HCT116 (cell line): ENCODE measurements around the gene LRRFIP1. TPM values are rescaled to one million over a fixed set of nuclear protein-coding genes. Genes with fewer than 3 reads are reported as not detected.

Experiments used
- ATAC-seq: fragments of 200-7000 bp; cut with Tn5 transposase; 2 replicates; pipeline ENCODE4 v1.9.1; 2020; ENCODE audit warnings: mild to moderate bottlenecking, moderate library complexity
- BruUV-seq: library from RNA; stranded (reverse); fragments of 400-500 nt; replicated peaks from 2 replicates; lab custom pipeline; 2021; lab: Mats Ljungman, UMichigan
- CTCF ChIA-PET: fragments of 300-600 bp; sonication (Branson Sonifier 250); formaldehyde crosslinking; loops from one replicate; lab custom pipeline; 2021; ENCODE audit warnings: antibody characterized with exemption; lab: Charles Lee
- POLR2A ChIA-PET: fragments of 300-600, 350-600 bp; sonication (Branson Sonifier 250); formaldehyde crosslinking; loops from one replicate; lab custom pipeline; 2021; ENCODE audit warnings: antibody characterized with exemption; lab: Charles Lee
- RAD21 ChIA-PET, 2 experiments: fragments of 300-600 bp; sonication (Branson Sonifier 250); formaldehyde crosslinking; loops; one replicate each; lab custom pipeline; 2023; ENCODE audit warnings: low total read pairs in 2 of 2; ENCODE audit not compliant: uncharacterized antibody in 2 of 2, unreplicated experiment in 2 of 2, low non-redundant PET in 1 of 2; lab: Charles Lee
- DNase-seq: peaks from one replicate; pipeline ENCODE4 v3.0.0-alpha.2; 2010; ENCODE audit warnings: low read depth, low spot score
- H2AFZ ChIP-seq: fragments of 200-600 bp; shearing (Covaris generic), sonication (generic); 2 replicates; pipeline ENCODE4 v1.6.1; 2017; ENCODE audit warnings: low read depth, mixed run types, mixed read lengths, antibody characterized with exemption, low read length; ENCODE audit not compliant: poor library complexity, severe bottlenecking
- H3K27ac ChIP-seq: 2 replicates; pipeline ENCODE4 v1.5.1; 2012; ENCODE audit warnings: low read depth, low read length
- H3K27me3 ChIP-seq: fragments of 200-600 bp; sonication (generic); 2 replicates; pipeline ENCODE4 v1.6.1; 2016; ENCODE audit warnings: mixed run types, low read length, mixed read lengths; ENCODE audit not compliant: insufficient read depth
- H3K36me3 ChIP-seq, 2 experiments: fragments of 200-500 bp in 1 of 2; fragments of 200-600 bp in 1 of 2; sonication (Bioruptor generic) in 1 of 2; sonication (generic) in 1 of 2; 2 replicates each; pipeline versions ENCODE4 v1.5.1 to v1.6.1; 2014 to 2016; ENCODE audit warnings: low read length in 2 of 2, inconsistent platforms in 1 of 2, mixed read lengths in 1 of 2, mixed run types in 1 of 2; ENCODE audit not compliant: insufficient read depth in 2 of 2, control insufficient read depth in 1 of 2
- H3K4me1 ChIP-seq, 2 experiments: fragments of 200-600 bp in 1 of 2; sonication (generic) in 1 of 2; 2 replicates each; pipeline versions ENCODE4 v1.5.1 to v1.6.1; 2012 to 2017; ENCODE audit warnings: low read length in 2 of 2, inconsistent platforms in 1 of 2, mild to moderate bottlenecking in 1 of 2, mixed read lengths in 1 of 2, mixed run types in 1 of 2, moderate library complexity in 1 of 2; ENCODE audit not compliant: insufficient read depth in 2 of 2, control insufficient read depth in 1 of 2
- H3K4me2 ChIP-seq: fragments of 200-600 bp; sonication (generic); 2 replicates; pipeline ENCODE4 v1.6.1; 2017; ENCODE audit warnings: mixed run types, low read length, mixed read lengths
- H3K4me3 ChIP-seq, 2 experiments: fragments of 200-600 bp in 1 of 2; sonication (generic) in 1 of 2; replicated peaks in 1 of 2; 2 replicates each; pipeline ENCODE4 v1.5.1; 2011 to 2016; ENCODE audit warnings: low read length in 2 of 2, control low read depth in 1 of 2, low read depth in 1 of 2, mild to moderate bottlenecking in 1 of 2, mixed read lengths in 1 of 2, mixed run types in 1 of 2
- H3K79me2 ChIP-seq: fragments of 200-600 bp; sonication (generic); 2 replicates; pipeline ENCODE4 v1.6.1; 2017; ENCODE audit warnings: mild to moderate bottlenecking, mixed run types, low read length, moderate library complexity, mixed read lengths; ENCODE audit not compliant: insufficient read depth
- H3K9ac ChIP-seq: fragments of 200-600 bp; sonication (generic); 2 replicates; pipeline ENCODE4 v1.6.1; 2016; ENCODE audit warnings: low read length, mixed read lengths
- H3K9me2 ChIP-seq: fragments of 200-600 bp; sonication (generic), shearing (Covaris generic); 2 replicates; pipeline ENCODE4 v1.6.1; 2017; ENCODE audit warnings: mixed run types, mild to moderate bottlenecking, moderate library complexity; ENCODE audit not compliant: insufficient read depth
- H3K9me3 ChIP-seq, 2 experiments: fragments of 200-500 bp in 1 of 2; fragments of 200-600 bp in 1 of 2; sonication (Bioruptor generic) in 1 of 2; sonication (generic) in 1 of 2; 2 replicates each; pipeline ENCODE4 v1.6.1; 2014 to 2017; ENCODE audit warnings: low read length in 2 of 2, mixed read lengths in 2 of 2, inconsistent platforms in 1 of 2, low read depth in 1 of 2, mild to moderate bottlenecking in 1 of 2, mixed run types in 1 of 2, moderate library complexity in 1 of 2; ENCODE audit not compliant: control insufficient read depth in 1 of 2, insufficient read depth in 1 of 2
- H4K20me1 ChIP-seq: fragments of 200-600 bp; sonication (generic), shearing (Covaris generic); 2 replicates; pipeline ENCODE4 v1.6.1; 2017; ENCODE audit warnings: mixed run types, mild to moderate bottlenecking, moderate library complexity; ENCODE audit not compliant: insufficient read depth
- CEBPB ChIP-seq: IDR thresholded peaks from 2 replicates; pipeline ENCODE4 v1.6.1; 2012; ENCODE audit warnings: low read depth
- ELF1 ChIP-seq: IDR thresholded peaks from 2 replicates; pipeline ENCODE4 v1.6.1; 2012; ENCODE audit warnings: low read depth, borderline replicate concordance
- EZH2 ChIP-seq: fragments of 200-600 bp; sonication (generic); IDR thresholded peaks from 2 replicates; pipeline ENCODE4 v1.6.1; 2017; ENCODE audit warnings: antibody characterized with exemption, mixed run types
- FOSL1 ChIP-seq: IDR thresholded peaks from 2 replicates; pipeline ENCODE4 v1.6.1; 2012; ENCODE audit warnings: low read depth
- POLR2A ChIP-seq: IDR thresholded peaks from 2 replicates; pipeline ENCODE4 v1.7.0; 2011; ENCODE audit warnings: borderline replicate concordance; ENCODE audit not compliant: insufficient read depth, insufficient read length; ENCODE audit errors: extremely low read depth
- POLR2AphosphoS5 ChIP-seq: IDR thresholded peaks from 2 replicates; pipeline ENCODE4 v1.6.1; 2011; ENCODE audit warnings: mild to moderate bottlenecking, low read depth, low read length, moderate library complexity
- SIN3A ChIP-seq: IDR thresholded peaks from 2 replicates; pipeline ENCODE4 v1.6.1; 2012; ENCODE audit warnings: low read depth
- SP1 ChIP-seq: IDR thresholded peaks from 2 replicates; pipeline ENCODE4 v1.6.1; 2012; ENCODE audit warnings: low read depth
- SRF ChIP-seq: IDR thresholded peaks from 2 replicates; pipeline ENCODE4 v1.6.1; 2012; ENCODE audit warnings: low read depth
- TCF7L2 ChIP-seq: IDR thresholded peaks from 2 replicates; pipeline ENCODE4 v1.7.0; 2011; ENCODE audit warnings: borderline replicate concordance, inconsistent platforms; ENCODE audit not compliant: insufficient read depth, insufficient read length; ENCODE audit errors: extremely low read depth
- YY1 ChIP-seq: IDR thresholded peaks from 2 replicates; pipeline ENCODE4 v1.6.1; 2011; ENCODE audit warnings: low read length, low read depth, moderate library complexity, mild to moderate bottlenecking; ENCODE audit not compliant: insufficient replicate concordance; ENCODE audit errors: extremely low read depth
- ZFX ChIP-seq: fragments of 450-650 bp; IDR thresholded peaks from 2 replicates; pipeline ENCODE4 v1.6.1; 2017
- ZNF274 ChIP-seq: fragments of 200-500 bp; sonication (Bioruptor generic); IDR thresholded peaks from 2 replicates; pipeline ENCODE4 v1.6.1; 2014; ENCODE audit warnings: mild to moderate bottlenecking, low read depth, low read length, inconsistent platforms
- intact Hi-C: fragments of 100-400 bp; cut with micrococcal nuclease; formaldehyde crosslinking; loops from 2 replicates; pipeline ENCODE4 v1.10.0; 2022
- total RNA-seq: library from RNA; stranded (reverse); gene quantifications from one replicate; pipeline ENCODE4 v1.2.1, GENCODE V29; 2021; ENCODE audit not compliant: unreplicated experiment
- TF ChIP-seq, protein P1 (sequence below): IDR thresholded peaks from 2 replicates; pipeline ENCODE4 v1.6.1; 2011; ENCODE audit warnings: mild to moderate bottlenecking, low read length, moderate library complexity; ENCODE audit not compliant: insufficient replicate concordance; ENCODE audit errors: extremely low read depth
- TF ChIP-seq, protein P2 (sequence below): IDR thresholded peaks from 2 replicates; pipeline ENCODE4 v1.6.1; 2012
- TF ChIP-seq, protein P3 (sequence below), 3 experiments: fragments of 200-600 bp in 1 of 3; sonication (generic) in 1 of 3; IDR thresholded peaks in 2 of 3; conservative IDR thresholded peaks in 1 of 3; 2 replicates each; pipeline ENCODE4 v1.5.1; 2012 to 2017; ENCODE audit warnings: low read depth in 2 of 3, low read length in 2 of 3, antibody characterized with exemption in 1 of 3, borderline replicate concordance in 1 of 3, control low read depth in 1 of 3, mild to moderate bottlenecking in 1 of 3, mixed read lengths in 1 of 3, mixed run types in 1 of 3, moderate library complexity in 1 of 3; ENCODE audit not compliant: insufficient read depth in 1 of 3

Gene LRRFIP1
- total RNA-seq, 1 experiment from 2014 or later, result 76.9 TPM

DNA sequence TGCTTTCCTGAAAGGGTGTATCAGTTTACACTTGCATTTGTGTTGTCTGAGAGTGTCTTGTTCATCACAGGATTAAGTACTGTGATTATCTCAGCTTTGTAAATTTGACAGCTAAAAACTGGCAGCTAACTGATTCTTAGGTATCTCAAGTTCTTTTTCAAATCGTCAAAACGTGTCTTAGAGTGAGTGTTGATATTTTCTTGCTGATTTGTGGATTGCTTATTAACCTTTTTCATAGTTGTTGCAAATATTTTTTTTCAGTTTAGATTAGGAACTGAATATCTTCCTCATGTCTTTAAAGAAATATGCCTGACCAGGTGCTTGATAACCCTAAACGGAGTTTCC, 41.9 kb downstream of the LRRFIP1 start (continued):
- TF ChIP-seq ELF1 (no peak), ZFX (no peak), ZNF274 (no peak), TCF7L2 (no peak), POLR2AphosphoS5 (no peak)
- TF ChIP-seq, protein P1, sequence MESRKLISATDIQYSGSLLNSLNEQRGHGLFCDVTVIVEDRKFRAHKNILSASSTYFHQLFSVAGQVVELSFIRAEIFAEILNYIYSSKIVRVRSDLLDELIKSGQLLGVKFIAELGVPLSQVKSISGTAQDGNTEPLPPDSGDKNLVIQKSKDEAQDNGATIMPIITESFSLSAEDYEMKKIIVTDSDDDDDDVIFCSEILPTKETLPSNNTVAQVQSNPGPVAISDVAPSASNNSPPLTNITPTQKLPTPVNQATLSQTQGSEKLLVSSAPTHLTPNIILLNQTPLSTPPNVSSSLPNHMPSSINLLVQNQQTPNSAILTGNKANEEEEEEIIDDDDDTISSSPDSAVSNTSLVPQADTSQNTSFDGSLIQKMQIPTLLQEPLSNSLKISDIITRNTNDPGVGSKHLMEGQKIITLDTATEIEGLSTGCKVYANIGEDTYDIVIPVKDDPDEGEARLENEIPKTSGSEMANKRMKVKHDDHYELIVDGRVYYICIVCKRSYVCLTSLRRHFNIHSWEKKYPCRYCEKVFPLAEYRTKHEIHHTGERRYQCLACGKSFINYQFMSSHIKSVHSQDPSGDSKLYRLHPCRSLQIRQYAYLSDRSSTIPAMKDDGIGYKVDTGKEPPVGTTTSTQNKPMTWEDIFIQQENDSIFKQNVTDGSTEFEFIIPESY, result no peak

DNA sequence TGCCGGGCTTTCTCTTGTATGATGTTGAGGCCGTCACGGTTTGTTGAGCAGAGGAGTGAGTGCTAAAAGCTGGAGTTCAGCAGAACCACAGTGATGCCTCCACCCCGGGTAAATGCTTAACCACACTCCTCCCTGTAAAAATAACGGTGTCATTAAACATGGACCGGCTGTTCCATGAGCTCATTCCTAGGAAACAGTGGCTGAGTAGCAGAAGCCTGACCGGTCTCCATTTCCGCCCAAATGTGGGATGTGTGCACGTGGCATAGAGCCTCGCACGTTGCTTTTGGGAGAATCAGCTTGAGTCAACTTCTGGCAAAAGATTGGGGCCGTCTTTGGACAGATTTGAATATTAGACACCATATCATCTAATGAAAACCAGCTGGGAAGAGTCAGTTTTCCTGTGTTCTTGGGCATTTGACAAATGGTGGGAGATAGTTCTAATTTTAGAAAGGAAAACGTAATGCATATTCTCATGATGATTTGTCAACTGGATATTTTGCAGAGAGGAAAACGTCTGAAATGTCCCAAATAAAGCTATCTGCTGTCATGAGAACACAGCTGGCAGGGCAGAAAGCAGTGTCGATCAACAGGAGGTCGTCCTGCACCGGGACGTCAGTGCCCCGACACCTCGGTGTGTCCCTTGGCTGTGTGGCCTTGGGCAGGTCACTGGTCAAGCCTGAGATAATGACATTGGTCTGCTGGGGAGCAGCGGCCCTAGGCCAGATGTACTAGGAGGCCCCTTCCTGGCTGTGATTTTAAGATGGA, 42.4 kb downstream of the LRRFIP1 start:
- H3K4me3 ChIP-seq, result no peak overlapping the region
- DNase-seq (no peak), ATAC-seq (no peak)
- BruUV-seq, result no TSS peak
- H3K9me2 ChIP-seq, result no peaks in the 10 kb centered on the region
- no peak overlapping the region for H3K4me2 ChIP-seq
- intact Hi-C loops, result no loop called here
- no peaks in the 10 kb centered on the region for H3K79me2 ChIP-seq
- peaks cover 5 to 16% of the 10 kb centered on the region in 2 experiments for H3K4me1 ChIP-seq
- H4K20me1 ChIP-seq, result no peaks in the 10 kb centered on the region
- CTCF ChIA-PET, result no interaction called here
- H3K27ac ChIP-seq, result no peak overlapping the region
- POLR2A ChIA-PET, result no interaction called here
- no peaks in the 10 kb centered on the region for H3K9me3 ChIP-seq
- no peaks in the 10 kb centered on the region for H3K36me3 ChIP-seq
- H3K9ac ChIP-seq, result no peak overlapping the region
- RAD21 ChIA-PET, result no interaction called here
- peaks cover 8% of the 10 kb centered on the region; the same call in 1 of the 2 replicates for H3K27me3 ChIP-seq
- TF ChIP-seq SP1 (no peak), POLR2A (no peak), ZFX (no peak), YY1 (no peak), SRF (no peak), EZH2 (no peak), ELF1 (no peak), FOSL1 (no peak), CEBPB (no peak), POLR2AphosphoS5 (no peak), SIN3A (no peak)
- TF ChIP-seq, protein P2, sequence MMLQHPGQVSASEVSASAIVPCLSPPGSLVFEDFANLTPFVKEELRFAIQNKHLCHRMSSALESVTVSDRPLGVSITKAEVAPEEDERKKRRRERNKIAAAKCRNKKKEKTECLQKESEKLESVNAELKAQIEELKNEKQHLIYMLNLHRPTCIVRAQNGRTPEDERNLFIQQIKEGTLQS, result no peak
- TF ChIP-seq, protein P1, result no peak
- TF ChIP-seq, protein P3, sequence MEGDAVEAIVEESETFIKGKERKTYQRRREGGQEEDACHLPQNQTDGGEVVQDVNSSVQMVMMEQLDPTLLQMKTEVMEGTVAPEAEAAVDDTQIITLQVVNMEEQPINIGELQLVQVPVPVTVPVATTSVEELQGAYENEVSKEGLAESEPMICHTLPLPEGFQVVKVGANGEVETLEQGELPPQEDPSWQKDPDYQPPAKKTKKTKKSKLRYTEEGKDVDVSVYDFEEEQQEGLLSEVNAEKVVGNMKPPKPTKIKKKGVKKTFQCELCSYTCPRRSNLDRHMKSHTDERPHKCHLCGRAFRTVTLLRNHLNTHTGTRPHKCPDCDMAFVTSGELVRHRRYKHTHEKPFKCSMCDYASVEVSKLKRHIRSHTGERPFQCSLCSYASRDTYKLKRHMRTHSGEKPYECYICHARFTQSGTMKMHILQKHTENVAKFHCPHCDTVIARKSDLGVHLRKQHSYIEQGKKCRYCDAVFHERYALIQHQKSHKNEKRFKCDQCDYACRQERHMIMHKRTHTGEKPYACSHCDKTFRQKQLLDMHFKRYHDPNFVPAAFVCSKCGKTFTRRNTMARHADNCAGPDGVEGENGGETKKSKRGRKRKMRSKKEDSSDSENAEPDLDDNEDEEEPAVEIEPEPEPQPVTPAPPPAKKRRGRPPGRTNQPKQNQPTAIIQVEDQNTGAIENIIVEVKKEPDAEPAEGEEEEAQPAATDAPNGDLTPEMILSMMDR (IDR thresholded peaks at IDR 0.05 in 2 of 3, conservative IDR thresholded peaks at IDR 0.05 in 1 of 3; ENCODE audit: borderline replicate concordance in 1 of 3, insufficient read depth in 1 of 3, low read depth in 2 of 3, low read length in 2 of 3), result no peak
- H2AFZ ChIP-seq, result no peak overlapping the region
